HG03064 (cell line): Measurements from ENCODE around the gene ZNF512.
"Not testable (repeated sequence)": the region's sequence is repeated elsewhere in the genome, so short reads cannot be mapped to it uniquely, and the experiment has no call there.

Experiments
- ATAC-seq: cut with Tn5 transposase; IDR thresholded peaks from one replicate; pipeline ENCODE4 v1.9.1; 2021; ENCODE audit warnings: low read depth; ENCODE audit not compliant: unreplicated experiment

ZNF512 gene

DNA sequence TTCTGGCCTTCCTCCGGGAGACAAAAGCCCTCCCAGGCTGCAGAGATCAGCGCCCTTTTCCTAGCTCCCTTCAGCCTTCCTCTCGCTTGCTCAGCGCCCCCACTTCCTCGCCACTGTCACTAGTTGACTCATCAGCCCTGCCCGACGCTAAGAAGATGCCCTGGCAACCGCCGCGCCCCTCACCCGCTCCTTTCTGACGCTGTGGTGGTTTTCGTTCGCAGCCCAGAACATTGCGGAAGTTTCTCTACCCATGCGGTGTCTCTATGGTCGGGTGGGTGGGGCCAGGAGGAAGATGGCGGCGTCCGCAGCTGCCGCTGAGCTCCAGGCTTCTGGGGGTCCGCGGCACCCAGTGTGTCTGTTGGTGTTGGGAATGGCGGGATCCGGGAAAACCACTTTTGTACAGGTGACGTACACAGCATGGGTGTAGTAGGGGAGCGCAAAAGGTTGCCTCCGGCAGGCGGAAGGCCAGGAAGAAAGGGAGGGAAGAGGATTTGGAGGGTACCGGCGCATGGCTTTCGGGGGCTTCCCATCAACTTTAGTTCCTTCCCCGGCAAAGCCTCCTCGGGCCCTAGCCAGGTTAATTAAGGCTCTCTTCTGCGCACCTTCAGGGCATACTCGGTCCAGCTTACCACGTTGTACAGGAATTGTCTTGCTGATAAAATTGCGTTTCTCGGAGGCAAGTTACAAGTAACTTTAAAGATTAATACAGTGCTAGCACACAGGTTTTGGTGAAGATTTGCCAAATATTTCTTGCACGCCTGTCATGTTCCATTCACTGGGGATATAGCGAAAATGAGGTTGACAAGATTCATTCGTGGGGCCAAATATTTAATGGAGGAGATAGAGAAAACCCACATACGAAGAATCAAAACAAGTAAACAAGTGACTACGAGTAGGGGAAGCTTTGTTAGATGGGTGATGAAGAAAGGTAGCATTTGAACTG lies 46.2 kb downstream of the ZNF512 start, which contains the start of the genes CCDC121 and GPN1:
CCDC121 (minus strand) TSS at position 246 of the 943 bp plus-strand sequence. CDS start 1,213 bp downstream, outside the sequence.
GPN1 (plus strand) TSS at position 284 of the 943 bp plus-strand sequence; CDS start at position 293, 9 bp downstream.
- peak; percentile 98 for ATAC-seq

DNA sequence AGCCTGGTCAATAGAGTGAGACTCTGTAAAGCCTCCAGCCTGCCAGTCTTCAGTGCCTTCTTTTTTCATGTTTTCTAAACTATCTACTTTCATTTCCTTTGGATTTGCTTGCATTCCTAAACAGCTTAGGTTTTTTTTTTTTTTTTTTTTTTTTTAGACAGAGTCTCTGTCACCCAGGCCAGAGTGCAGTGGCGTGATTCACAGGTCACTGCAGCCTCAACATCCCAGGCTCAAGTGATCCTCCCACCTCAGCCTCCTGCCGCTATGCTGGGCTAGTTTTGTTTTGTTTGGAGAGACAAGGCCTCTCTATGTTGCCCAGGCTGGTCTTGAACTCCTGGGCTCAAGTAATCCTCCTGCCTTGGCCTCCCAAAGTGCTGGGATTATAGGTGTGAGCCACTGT lies 47.4 kb downstream of the ZNF512 start:
- not testable (repeated sequence) for ATAC-seq

DNA sequence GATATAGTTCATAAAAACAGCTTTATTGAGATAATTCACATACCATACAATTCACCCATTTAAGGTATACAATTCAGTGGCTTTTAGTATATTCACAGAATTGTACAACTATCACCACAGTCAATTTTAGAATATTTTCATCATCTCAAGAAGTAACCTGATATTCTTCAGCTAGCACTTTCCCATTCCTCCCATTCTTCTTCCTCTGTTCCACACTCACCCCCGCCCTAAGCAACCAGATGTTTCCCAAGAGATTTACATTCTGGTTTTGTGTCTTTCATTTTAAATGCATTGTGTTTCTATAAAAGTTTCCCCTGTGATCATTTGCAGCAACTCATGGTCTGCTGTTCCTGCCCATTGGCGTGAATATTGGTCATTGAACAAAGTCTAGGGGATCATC lies 51.4 kb downstream of the ZNF512 start:
- ATAC-seq = no peak

DNA sequence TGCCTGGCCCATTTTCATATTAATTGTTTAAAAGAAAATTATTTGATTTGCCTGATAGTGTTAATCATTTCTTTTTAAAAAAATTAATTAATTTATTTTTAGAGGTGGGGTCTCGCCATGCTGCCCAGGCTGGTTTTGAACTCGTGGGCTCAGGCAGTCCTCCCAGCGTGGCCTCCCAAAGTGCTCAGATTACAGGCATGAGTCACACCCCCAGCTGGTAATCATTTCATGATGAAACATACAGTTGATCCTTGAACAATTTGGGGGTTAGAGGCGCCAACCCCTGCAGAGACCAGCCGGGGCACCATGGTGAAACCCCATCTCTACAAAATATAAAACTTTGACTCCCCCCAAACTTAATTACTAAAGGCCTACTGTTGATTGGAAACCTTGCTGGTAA lies 53.9 kb downstream of the ZNF512 start:
- ATAC-seq = no peak

DNA sequence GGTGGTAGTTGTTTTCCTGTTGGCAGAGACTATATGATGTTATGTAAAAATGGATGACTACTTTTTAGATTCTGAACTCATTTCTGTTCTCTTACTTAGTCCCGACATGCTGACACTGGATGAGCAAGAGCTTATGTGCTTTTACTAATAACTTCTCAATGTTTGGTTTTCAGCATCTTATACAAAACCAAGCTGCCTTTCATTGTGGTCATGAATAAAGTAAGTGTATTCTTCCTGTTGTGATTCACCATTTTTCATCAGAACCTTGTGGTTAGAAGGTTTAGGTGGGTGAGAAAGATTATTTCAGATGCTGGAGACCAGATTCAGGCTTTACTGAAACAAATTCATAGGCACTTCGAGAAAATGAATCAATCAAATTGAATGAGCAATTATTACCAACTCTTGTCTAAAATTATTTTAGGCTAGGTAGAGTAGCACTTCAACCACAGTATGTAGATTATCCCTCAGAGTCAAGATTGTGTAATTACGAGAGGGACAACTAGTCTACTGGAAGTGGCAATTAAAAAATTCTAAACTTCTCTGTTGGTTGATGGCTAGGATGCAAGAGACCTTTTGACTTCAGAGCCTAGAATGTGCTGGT lies 55.3 kb downstream of the ZNF512 start:
- ATAC-seq = no peak

DNA sequence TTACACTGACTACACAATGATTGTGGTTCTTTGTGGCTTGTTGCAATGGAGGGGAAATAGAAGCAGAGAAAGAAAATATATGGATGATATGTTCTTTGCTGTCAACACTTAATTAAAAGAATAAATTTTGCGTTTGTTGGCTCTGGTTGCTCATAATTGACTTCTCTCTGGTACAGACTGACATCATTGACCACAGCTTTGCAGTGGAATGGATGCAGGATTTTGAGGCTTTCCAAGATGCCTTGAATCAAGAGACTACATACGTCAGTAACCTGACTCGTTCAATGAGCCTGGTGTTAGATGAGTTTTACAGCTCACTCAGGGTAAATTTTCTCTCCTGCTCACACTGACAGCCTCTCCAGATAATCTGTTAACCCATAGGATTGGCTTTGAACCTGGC lies 55.9 kb downstream of the ZNF512 start:
- ATAC-seq = no peak

DNA sequence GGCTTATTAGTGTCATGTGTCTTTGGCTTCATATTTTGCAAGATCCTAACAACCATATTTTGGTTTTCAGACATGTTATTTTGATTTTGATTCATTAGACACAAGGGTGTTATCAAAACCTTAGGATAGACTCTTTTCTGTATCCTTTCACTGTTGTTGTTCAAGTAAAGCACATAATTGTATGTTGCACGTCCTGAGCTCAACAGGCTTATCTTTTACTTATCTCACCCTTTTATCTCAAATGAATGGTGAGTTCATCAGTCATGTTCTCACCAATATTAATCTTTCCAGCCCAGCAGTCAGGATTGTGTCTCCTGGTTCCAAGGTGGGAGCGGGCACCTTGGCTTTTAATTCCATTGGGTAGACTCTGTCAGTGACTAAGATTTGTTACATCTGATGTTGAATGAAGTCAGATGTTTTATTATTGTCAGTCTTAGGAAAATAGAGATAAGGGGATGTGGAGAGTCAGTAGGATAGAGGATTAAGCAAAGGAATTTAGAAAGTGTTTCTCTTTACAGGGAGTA lies 57.9 kb downstream of the ZNF512 start:
- ATAC-seq = no peak

DNA sequence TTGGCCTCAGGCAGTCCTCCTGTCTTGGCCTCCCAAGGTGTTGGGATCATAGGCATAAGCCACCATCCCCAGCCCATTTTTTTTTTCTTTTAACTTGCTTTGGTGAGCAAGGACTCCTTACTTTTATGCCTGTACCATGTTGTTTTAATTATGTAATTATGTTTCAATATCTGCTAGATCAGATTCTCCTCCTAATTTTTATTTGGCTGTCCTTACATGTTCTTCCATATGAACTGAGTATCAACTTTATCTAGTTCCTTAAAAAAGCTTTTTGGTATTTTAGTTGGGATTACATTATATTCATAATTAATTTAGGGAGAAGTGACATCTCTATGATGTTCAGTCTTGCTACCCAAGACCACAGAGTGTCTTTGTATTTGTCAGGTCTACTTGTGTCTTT lies 62.4 kb downstream of the ZNF512 start:
- no peak for ATAC-seq

DNA sequence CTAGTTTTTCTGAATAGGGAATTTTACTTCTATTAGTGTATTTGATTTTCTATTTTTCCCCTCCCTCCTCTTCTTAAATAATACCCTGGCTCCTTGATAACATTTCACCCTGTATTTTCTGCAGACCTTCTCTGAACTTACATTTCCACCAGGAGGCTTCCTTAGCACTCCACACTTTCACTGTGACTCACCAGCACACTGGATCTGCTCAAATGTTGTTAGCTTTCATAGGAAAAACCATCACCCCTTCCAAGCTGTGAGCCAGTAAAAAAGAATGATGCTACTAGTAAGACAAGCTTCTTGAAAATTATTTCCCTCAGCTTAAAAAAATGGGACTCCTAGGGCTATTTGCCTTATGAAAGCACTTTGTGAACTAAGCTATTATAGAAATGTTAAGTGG lies 64.4 kb downstream of the ZNF512 start:
- no peak for ATAC-seq

DNA sequence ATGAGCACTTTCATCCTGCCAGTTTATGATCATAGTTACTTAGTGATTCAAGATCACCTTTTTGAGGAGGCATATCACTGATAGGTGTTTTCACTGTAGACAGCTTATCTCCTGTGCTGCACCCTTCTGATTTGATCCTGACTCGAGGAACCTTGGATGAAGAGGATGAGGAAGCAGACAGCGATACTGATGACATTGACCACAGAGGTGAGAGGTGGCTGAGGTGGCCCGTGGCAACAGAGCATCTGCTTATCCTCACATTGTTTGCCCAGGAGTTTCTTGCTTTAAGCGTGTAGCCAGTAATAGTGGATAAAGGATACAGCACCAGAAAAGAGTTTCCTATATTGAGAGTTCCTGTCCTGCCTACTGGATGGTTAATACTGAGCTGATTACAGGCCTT lies 64.9 kb downstream of the ZNF512 start:
- ATAC-seq = no peak

DNA sequence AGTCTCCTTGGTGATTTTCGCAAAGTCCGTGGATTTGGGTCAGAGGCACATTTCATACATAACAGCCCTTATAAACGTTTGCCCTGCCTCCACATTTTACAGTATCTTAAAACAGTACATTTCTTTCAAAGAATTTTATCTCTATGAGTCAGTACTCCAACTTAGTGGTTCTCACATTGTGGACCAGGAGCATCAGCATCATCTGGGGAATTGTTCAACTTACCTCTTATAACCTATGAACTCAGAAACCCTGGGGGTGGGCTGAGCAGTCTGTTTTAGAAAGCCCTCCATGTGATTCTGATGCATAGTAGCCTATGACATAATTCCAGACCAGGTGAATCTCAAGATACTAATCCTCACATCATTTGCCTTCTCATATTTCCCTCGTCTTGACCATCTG lies 68.2 kb downstream of the ZNF512 start:
- no peak for ATAC-seq

DNA sequence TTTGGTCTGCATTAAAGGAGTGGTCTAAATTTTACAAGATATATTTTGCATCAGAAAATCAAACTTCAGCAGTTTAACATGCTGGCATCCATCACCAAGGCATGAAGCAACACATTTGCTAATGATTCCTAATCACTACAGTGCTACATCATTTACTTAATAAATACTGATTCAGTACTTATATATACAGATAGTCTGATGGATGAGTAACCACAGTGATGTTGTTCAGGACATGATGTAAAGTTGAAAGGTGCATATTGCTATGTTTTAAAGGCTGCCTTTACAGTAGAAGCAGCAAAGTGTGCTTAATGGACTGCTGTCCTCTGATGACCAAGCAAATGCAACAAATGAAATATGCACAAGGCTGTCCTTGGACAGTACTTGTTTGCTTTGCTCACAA lies 69.5 kb downstream of the ZNF512 start:
- ATAC-seq = no peak

DNA sequence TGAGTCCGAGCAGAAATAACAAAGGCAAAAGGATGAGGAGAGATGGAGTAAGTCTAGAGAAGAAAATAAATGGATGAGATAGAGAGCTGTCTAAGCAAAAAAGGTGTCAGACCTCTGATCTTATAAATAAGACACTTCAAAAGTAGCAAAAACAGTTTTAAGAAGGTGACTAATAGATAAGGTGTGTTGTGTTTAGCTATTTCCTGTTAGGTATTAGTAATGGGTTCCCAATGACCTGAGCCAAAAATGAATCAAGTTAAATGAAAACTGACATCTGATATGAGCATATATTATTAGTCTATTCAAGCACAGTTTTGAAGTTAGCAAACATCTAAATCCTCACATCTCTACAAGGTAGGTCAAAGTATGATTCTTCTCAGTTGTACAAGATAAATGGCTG lies 69.9 kb downstream of the ZNF512 start:
- no peak for ATAC-seq

DNA sequence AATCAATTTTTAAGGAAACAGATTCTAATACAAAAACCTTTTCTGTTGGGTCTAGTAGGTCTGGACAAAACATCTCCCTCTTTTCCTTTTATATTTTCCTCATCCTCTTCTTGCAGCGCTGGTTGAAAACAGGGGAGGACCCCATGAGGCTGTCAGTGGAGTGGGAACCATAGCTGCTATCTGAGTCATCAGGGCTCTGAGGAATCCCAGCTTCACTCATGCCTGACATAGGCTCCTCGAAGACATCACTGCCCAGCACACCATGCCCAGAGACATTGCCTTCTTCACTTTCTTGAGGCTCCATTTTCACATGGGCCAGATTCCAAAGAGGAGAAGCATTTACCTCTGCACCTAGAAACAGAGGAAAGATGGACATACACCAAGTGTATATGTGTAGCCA lies 70.6 kb downstream of the ZNF512 start:
- no peak for ATAC-seq

DNA sequence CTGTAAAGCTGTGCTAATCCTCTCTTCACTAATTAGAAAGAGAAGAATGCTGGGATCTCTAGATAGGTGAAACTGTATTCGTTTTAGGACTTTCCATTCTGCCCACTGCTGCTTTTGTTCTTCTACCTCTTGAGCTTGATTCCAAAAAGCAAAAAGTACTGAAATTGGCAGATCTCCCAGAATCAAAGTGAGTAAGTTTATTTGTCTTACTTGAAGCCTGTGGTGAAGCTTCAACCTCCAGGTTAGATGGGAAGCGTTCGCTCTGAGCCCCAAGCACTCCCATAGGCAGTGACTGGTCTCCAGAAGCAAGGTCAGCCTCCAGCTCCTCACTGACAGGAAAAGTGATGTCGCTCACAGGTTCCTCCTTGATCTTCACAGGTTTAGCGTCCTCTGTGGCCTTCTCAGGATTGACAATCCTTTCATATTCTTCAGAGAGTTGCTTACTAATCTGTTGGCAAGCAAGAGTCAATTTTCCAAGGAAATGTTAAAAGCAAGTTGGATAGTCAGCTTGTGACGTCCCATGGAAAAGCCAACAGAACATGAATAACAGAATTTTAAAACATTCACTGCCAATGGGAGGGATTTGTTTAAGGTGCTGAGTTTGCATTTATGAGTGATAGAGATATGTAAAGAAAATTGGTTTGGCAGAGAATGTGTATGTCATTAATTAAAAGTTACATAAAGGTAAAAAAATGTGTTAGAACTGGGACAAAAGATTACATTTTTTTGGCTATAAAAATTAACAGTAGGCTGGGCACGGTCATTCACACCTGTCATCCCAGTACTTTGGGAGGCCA lies 72.5 kb downstream of the ZNF512 start:
- ATAC-seq = no peak

DNA sequence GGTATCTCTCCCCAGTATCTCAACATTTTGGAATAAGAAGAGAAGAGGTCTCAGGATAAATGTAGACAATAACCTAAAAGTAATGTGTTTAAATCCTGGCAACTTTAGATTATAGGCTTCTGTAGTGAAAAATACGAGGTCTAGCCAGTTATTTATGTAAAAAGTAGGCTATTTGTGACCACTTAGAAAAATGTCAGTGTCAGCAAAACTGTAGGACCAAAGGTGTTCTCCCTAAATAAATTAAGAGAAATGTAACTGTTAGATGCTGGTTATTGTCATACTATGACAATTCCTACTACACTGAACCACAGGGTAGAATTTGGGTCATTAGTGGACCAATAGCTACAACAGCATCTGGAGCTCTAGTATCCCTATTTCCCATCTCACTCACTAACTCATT lies 78.5 kb downstream of the ZNF512 start:
- ATAC-seq = no peak

DNA sequence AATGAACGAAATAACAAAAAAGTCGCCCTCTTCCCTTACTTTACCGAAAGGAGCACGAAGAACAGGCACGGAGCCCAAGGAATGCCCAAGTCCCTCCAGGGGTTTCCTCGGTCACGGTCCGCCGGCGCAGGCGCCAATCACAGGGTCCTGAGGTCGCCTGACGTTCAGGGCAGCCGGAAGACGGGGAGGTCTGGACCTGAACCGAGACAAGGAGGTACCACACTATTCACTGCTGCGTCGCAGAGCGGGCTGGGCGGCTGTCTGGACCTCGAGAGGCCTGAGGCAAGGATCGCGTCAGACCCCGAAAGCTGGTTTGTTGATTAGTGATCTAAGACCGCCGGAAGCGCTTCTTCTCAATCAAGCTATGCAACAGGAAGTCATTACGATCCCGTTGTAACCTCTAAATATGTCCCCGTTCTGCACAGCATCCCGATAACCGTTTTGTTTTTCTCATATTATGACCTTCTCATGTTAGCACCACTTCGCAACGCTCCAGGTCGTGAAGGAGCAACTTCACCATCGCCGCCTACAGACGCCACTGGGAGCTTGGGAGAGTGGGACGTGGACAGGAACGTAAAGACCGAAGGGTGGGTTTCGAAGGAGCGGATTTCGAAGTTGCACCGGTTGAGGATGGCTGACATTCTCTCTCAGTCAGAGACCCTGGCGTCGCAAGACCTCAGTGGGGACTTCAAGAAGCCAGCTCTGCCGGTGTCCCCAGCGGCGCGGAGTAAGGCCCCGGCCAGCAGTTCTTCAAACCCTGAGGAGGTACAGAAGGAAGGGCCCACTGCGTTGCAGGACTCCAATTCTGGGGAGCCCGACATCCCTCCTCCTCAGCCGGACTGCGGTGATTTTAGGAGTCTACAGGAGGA lies 80.7 kb downstream of the ZNF512 start, which contains the start of the genes SLC4A1AP and SUPT7L:
SLC4A1AP (plus strand) TSS at position 605 of the 869 bp plus-strand sequence; CDS start at position 631, 26 bp downstream.
SUPT7L (minus strand) TSS at position 330 of the 869 bp plus-strand sequence. CDS start 1,422 bp downstream, outside the sequence.
- peak; percentile 59 for ATAC-seq

DNA sequence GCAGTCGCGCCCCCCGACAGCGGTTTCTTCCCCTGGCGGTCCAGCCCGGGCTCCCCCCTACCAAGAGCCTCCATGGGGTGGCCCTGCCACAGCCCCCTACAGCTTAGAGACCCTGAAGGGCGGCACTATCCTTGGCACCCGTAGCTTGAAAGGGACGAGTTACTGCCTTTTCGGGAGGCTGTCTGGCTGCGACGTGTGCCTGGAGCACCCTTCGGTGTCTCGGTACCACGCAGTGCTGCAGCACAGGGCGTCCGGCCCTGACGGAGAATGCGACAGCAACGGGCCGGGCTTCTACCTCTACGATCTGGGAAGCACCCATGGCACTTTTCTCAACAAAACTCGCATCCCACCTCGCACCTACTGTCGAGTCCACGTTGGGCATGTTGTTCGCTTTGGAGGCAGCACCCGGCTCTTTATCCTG lies 81.3 kb downstream of the ZNF512 start:
- peak; percentile 3 for ATAC-seq

DNA sequence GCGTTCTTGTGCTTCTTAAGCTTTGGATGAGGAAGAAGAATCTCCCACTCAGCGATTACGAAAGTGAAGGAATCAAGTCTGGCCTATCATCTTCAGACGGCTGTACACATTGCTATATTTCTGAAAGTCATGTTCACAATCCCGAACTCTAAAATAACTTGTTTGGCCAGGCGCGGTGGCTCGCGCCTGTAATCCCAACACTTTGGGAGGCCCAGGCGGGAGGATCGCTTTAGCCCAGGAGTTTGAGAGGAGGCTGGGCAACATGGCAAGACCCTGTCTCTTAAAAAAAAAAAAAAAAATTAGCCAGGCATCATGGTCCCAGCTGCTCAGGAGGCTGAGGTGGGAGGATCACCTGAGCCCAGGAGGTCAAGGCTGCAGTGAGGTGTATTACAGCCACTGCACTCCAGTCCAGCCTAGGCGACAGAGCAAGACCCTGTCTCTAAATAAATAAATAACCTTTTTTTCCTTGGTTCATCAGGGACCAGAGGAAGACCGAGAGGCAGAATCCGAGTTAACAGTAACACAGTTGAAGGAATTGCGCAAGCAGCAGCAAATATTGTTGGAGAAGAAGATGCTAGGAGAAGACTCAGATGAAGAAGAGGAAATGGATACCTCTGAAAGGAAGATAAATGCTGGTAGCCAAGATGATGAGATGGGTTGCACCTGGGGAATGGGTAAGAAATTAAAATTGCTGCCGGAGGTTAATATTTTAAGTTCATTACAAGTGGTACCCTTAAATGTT lies 82.0 kb downstream of the ZNF512 start:
- no peak for ATAC-seq
